ENCODE results near the gene NFIB.

Gene NFIB

DNA sequence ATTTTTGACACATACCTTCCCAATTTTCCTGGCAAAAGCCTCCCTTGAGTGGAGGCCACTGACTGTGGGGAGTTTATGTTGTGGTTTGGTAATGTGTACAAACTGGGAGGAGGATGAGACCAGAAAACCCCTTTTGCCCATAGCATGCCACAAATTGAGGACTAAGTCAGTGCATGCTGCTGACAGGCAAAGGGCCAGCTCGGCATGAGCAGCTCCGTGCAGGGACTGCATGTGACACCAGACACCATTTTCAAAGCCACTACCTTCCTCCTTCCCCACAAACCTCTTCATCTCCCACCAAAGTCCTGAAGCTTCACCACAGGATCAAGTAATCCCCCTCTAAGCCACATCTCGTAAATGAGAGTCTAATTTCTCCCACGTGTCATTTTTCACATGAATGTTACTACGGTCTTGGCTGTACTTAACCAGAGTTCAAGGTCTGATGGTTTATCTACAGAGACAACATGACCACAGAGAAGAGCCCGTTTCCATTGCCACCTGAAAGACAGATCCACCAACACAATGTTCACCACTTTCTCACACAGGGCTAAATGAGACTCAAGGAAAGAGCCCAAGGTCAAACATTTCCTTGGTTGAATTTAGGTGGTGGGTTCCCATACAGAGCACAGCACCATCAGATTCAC lies 106.5 kb downstream of the NFIB start:
- no peak for DNase-seq (ENCODE audit: low spot score)
- no peak for ATAC-seq (ENCODE audit: low read depth)
- H3K4me1 ChIP-seq (ENCODE audit: insufficient read depth, poor library complexity, severe bottlenecking), result peaks cover 59% of the 10 kb centered on the region

GRCh38 chr9:14205463-14205862 lies 108.5 kb downstream of the NFIB start:
- Histone ChIP-seq H3K4me3 (ENCODE audit: severe bottlenecking) (no peak overlapping the region), H3K27me3 (ENCODE audit: insufficient read depth, poor library complexity, severe bottlenecking) (no peaks in the 10 kb centered on the region), H3K36me3 (ENCODE audit: low read depth) (no peaks in the 10 kb centered on the region), H3K9me3 (ENCODE audit: severe bottlenecking) (no peaks in the 10 kb centered on the region), H3K27ac (ENCODE audit: poor library complexity, severe bottlenecking) (peak overlapping the region; percentile 91), H3K4me1 (ENCODE audit: insufficient read depth, poor library complexity, severe bottlenecking) (peaks cover 39% of the 10 kb centered on the region)
- no peak for DNase-seq (ENCODE audit: low spot score)
- TF ChIP-seq, protein P1, sequence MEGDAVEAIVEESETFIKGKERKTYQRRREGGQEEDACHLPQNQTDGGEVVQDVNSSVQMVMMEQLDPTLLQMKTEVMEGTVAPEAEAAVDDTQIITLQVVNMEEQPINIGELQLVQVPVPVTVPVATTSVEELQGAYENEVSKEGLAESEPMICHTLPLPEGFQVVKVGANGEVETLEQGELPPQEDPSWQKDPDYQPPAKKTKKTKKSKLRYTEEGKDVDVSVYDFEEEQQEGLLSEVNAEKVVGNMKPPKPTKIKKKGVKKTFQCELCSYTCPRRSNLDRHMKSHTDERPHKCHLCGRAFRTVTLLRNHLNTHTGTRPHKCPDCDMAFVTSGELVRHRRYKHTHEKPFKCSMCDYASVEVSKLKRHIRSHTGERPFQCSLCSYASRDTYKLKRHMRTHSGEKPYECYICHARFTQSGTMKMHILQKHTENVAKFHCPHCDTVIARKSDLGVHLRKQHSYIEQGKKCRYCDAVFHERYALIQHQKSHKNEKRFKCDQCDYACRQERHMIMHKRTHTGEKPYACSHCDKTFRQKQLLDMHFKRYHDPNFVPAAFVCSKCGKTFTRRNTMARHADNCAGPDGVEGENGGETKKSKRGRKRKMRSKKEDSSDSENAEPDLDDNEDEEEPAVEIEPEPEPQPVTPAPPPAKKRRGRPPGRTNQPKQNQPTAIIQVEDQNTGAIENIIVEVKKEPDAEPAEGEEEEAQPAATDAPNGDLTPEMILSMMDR (IDR thresholded peaks at IDR 0.05; ENCODE audit: poor library complexity, severe bottlenecking), result no peak
- peak; percentile 92 for ATAC-seq (ENCODE audit: low read depth)

More for the DNA sequence above, 106.5 kb downstream of the NFIB start:
- TF ChIP-seq, protein P1 (IDR thresholded peaks at IDR 0.05; ENCODE audit: poor library complexity, severe bottlenecking), result no peak
- no peaks in the 10 kb centered on the region for H3K9me3 ChIP-seq (ENCODE audit: severe bottlenecking)
- no peaks in the 10 kb centered on the region for H3K36me3 ChIP-seq (ENCODE audit: low read depth)
- H3K27me3 ChIP-seq (ENCODE audit: insufficient read depth, poor library complexity, severe bottlenecking), result no peaks in the 10 kb centered on the region
- H3K27ac ChIP-seq (ENCODE audit: poor library complexity, severe bottlenecking), result peak overlapping the region; percentile 91
- H3K4me3 ChIP-seq (ENCODE audit: severe bottlenecking), result no peak overlapping the region

DNA sequence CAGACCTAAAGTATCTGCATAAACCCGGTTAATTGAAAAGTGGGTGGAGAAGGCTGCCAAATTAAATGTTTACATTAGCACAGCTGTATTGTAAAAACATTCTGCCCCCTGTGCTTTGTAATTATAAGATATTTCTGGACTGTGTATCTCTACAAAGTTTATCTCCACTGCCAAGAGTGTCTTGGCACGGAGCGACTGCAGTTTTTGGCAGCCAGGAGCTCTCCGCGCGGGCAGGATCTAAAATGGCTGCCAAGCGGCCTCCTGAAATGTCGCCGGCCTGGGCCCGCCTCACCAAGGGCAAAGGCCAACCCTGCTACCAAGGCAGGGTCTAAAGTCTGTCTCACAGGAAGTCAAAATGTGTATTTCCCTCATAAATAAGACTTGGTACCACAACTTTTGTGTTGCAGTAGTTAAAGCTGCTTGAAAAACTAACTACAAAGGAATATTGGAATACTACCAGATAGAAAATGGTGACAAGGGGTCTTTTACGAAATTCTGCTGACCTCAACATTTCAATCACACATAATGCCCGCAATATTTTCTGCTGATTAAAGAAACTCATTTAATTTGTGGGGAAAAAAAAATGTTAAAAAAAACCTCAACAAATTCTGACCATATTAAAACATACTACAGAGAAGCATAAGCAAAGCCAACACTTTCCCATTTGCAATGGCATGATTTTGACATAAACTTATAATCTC lies 110.4 kb downstream of the NFIB start:
- Histone ChIP-seq H3K4me1 (ENCODE audit: insufficient read depth, poor library complexity, severe bottlenecking) (peaks cover 23% of the 10 kb centered on the region), H3K27ac (ENCODE audit: poor library complexity, severe bottlenecking) (peak overlapping the region; percentile 91), H3K27me3 (ENCODE audit: insufficient read depth, poor library complexity, severe bottlenecking) (no peaks in the 10 kb centered on the region), H3K9me3 (ENCODE audit: severe bottlenecking) (no peaks in the 10 kb centered on the region), H3K36me3 (ENCODE audit: low read depth) (no peaks in the 10 kb centered on the region), H3K4me3 (ENCODE audit: severe bottlenecking) (no peak overlapping the region)
- TF ChIP-seq, protein P1 (IDR thresholded peaks at IDR 0.05; ENCODE audit: poor library complexity, severe bottlenecking), result no peak
- no peak for DNase-seq (ENCODE audit: low spot score)
- no peak for ATAC-seq (ENCODE audit: low read depth)

DNA sequence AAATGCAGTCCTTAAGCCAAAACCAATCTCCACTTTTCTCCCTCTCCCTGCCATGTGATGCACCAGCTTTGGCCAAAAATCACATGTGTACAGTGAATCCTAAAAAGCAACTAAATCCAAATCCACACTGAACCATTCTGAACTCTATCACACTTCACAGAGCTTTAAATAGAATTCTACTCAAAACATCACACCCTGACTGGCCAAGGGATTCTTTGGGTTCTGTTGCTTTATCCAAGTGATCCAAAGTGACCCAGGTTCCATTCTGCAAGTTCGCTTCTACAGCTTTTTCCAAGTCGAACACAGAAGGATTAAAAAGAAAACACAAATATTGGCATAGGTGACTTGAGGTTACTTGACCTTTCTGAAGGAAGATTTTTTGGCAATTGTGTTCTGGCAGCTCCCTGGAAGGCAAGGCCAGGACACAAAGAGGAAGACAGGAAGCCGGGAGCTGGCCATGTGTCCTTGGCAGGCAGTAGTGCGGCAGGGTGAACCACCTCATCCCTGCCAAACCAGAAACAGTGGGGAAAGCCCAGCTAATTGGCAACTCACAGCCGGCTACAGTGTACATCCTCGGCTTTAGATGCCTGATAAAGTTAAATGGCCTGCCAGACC lies 115.0 kb downstream of the NFIB start:
- ATAC-seq (ENCODE audit: low read depth), result peak; percentile 64; the same call in 2 of the 3 replicates
- peaks cover 10% of the 10 kb centered on the region for H3K4me1 ChIP-seq (ENCODE audit: insufficient read depth, poor library complexity, severe bottlenecking)
- no peak overlapping the region for H3K4me3 ChIP-seq (ENCODE audit: severe bottlenecking)
- DNase-seq (ENCODE audit: low spot score), result no peak
- TF ChIP-seq, protein P1 (IDR thresholded peaks at IDR 0.05; ENCODE audit: poor library complexity, severe bottlenecking), result no peak
- no peaks in the 10 kb centered on the region for H3K9me3 ChIP-seq (ENCODE audit: severe bottlenecking)
- H3K36me3 ChIP-seq (ENCODE audit: low read depth), result no peaks in the 10 kb centered on the region
- no peaks in the 10 kb centered on the region for H3K27me3 ChIP-seq (ENCODE audit: insufficient read depth, poor library complexity, severe bottlenecking)
- peak overlapping the region; percentile 34 for H3K27ac ChIP-seq (ENCODE audit: poor library complexity, severe bottlenecking)

Data from RWPE2 (cell line).